Loucy (cell line): ENCODE measurements around the gene EIF4ENIF1.

Experiments
- CTCF ChIP-seq: fragments of 200-600 bp; sonication (generic); conservative IDR thresholded peaks from 2 replicates; pipeline ENCODE4 v1.5.1; 2014; ENCODE audit warnings: mild to moderate bottlenecking, antibody characterized with exemption, low read length
- EZH2phosphoT487 ChIP-seq: fragments of 200-600 bp; IDR thresholded peaks from 2 replicates; pipeline ENCODE4 v1.6.1; 2018; ENCODE audit warnings: antibody characterized with exemption, mild to moderate bottlenecking, moderate library complexity, borderline replicate concordance

- no peak for TF ChIP-seq CTCF
- TF ChIP-seq EZH2phosphoT487, result no peak
These were observed 19.6 kb upstream of the EIF4ENIF1 start for GRCh38 chr22:31509061-31509762.
